Stimulated activated CD4-positive, alpha-beta T cell treated with anti-CD3 and anti-CD28 coated beads, Interleukin-15, amount 100 ng/mL, for 48 hours (primary cell): ENCODE results near the gene WDFY2.

Experiments
- DNase-seq, 2 donors: peaks; one replicate each; pipeline ENCODE4 v3.0.0-alpha.2; 2020; ENCODE audit warnings: low read depth in 2 of 2

The WDFY2 gene

DNA sequence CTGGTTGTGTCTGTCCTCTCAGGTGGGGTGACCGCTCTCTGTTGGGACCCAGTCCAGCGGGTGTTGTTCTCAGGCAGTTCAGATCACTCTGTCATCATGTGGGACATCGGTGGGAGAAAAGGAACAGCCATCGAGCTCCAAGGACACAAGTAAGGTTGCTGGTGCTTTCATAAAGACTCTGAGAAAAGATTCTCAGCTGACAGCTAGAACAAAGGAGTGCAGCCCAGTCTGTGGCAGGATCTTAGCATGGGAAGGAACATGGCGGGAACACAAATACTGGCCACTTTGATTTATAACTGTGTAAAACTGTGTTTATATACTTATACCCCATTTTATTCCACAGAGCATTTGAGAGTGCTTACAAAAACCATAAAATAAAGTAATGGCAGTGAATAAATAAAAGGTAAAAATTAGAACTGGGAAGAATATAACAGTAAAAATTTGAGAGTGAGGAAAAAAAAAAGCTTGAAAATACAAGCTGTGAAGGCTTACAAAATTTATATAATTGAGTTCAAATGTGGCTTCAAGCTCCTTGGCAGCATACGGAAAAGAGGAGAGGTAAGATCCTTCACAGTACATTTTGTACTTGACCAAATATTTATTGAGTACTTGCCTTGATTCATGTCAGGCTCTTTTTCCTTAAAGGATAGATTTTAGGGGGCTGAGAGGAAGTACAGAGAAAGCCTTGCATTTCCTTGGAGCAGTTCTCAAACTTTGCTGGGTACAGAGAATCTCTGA, 154.9 kb downstream of the WDFY2 start:
- DNase-seq, result no peak

DNA sequence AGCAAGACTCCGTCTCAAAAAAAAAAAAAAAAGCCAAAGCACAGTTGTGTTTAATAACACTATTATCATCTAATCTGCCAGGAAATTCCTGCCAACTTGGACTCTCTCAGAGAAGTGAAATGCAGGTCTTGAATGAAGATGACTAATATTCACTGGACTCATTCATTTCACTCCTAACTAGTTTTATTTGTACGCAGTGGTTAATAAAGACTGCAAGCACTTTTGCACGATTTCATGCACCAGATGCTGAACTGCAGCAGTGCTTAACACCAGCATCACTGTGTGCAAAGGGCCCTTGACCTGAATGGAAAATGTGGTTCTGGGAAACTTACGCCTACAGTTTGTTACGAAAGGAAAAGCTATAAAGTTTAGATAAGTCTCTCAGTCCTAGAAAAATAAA, 156.4 kb downstream of the WDFY2 start:
- no peak for DNase-seq

GRCh38 chr13:51742031-51742430, 157.8 kb downstream of the WDFY2 start:
- DNase-seq, result no peak

DNA sequence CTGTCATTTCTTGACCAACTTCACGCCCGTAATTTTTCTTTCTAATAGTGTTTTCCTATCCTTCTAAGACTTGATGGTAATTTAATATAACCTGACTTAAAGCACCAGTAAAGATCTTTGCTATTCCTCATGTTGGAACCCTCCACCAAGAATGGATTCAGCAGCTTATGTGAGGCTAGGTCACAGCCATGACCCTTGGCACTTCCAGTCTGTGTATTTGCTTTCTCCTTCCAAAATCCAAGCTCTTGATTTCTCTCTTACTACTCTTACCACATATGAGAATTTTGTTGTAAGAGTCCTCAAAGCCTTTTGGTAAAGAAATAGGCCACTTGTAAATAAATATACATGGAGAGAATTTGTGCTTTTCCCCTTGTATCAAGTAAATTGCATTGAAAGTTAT, 158.3 kb downstream of the WDFY2 start:
- no peak for DNase-seq

DNA sequence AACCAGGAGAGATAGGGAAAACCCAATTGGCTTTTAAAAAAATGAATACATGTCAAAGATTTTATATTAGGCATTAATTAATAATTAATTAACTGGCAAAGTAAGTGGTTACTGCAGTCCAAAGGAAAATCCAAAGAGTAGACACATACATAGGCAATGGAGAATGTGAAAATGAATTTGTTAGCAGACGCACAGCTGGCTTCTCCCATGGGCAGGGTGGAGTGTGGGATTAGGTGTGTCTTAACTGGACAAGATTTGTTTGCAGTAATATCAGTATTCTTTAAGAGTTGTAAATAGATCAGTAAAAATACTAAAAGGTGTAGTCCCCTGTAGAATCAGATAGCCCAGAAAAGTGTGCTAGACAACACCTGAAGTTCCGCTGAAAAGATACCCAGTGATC, 161.0 kb downstream of the WDFY2 start:
- DNase-seq, result no peak

DNA sequence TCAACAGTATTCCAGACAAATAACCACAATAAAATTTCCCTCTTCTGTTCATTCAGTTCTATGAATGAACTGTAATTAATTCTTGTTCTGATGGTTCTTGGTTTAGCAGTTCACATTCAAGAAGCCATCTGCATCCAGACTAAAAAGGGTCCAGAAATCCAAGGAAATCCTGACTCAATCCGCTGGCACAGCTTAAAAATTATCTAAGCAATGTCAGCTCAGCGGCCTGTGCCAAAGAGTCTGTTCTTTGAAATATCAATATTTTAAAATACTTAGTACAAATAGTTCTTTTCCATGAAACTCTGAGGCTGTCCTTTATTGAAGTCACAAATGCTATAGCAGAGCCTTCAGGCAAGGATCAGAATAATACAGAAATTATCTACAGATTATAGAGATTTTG, 162.5 kb downstream of the WDFY2 start:
- no peak for DNase-seq

- DNase-seq, result no peak
These were observed 163.5 kb downstream of the WDFY2 start for GRCh38 chr13:51747438-51748434.

- DNase-seq, result no peak
These were observed 172.4 kb downstream of the WDFY2 start for GRCh38 chr13:51756651-51757050.

GRCh38 chr13:51758691-51759090, 174.4 kb downstream of the WDFY2 start:
- no peak for DNase-seq

DNA sequence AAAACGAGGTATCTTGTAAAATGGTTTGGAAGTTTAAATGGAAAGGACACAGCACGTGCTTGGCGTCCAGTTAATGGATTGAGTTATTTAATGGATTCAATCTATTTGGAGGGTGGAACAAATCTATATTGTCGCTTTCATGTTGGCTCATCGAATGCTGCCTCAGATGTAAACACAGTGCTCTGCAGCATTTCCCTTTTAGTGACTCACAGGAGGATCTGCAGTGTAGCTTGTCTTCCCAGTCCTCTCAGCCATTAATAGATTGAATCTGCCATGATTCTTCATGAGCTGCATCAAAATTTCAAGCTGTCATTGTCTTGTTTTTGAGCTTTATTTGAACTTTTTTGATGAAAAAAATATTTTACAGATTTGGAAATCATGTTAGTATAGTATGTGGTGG, 175.0 kb downstream of the WDFY2 start:
- DNase-seq, result no peak

- DNase-seq, result no peak
These were observed 176.3 kb downstream of the WDFY2 start for GRCh38 chr13:51760592-51760991.

DNA sequence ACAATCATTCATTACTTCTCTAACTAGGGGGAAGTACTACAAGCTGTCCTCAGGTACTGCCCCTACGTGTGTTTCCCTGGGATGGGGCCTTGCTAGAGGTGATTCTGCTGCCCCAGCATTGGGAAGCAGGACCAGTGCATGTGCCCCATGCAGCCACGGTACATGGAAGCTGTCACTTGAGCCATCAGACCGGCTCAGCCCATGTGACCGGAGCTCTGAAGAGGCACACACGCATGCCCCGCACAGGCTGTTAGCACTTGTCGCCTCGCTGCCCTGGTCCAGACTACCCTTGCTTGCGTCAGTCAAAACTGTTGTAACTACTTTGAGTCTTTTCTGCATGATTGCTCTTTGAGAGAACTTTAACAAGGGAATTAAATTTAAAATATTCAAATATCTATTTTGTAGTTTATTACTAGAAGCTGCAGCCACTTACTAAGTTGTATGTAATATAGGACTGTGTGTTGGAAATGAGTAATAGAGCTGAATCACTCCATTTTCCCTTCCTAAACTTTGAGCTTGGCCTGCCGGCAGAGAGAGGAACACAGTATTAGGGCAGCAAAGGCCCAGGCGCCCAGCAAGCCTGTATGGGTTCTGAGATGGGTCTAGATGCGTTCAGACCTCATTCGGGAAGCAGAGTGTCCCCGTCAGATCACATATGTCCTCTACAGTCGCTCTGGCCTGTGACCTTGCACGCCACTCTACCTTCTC, 177.5 kb downstream of the WDFY2 start:
- no peak for DNase-seq

DNA sequence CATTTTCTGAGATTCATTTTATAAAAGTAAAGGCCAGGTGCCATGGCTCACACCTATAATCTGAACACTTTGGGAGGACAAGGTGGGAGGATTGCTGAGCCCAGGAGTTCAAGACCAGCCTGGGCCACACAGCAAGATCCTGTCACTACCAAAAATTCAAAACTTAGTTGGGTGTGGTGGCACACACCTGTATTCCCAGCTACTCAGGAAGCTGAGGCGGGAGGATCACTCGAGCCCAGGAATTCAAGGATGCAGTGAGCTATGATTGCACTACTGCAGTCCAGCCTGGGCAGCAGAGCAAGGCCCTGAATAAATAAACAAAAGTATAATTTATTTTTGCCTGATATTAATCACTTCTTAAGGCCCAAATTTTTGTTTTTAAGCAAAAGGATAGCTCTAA, 179.2 kb downstream of the WDFY2 start:
- no peak for DNase-seq

DNA sequence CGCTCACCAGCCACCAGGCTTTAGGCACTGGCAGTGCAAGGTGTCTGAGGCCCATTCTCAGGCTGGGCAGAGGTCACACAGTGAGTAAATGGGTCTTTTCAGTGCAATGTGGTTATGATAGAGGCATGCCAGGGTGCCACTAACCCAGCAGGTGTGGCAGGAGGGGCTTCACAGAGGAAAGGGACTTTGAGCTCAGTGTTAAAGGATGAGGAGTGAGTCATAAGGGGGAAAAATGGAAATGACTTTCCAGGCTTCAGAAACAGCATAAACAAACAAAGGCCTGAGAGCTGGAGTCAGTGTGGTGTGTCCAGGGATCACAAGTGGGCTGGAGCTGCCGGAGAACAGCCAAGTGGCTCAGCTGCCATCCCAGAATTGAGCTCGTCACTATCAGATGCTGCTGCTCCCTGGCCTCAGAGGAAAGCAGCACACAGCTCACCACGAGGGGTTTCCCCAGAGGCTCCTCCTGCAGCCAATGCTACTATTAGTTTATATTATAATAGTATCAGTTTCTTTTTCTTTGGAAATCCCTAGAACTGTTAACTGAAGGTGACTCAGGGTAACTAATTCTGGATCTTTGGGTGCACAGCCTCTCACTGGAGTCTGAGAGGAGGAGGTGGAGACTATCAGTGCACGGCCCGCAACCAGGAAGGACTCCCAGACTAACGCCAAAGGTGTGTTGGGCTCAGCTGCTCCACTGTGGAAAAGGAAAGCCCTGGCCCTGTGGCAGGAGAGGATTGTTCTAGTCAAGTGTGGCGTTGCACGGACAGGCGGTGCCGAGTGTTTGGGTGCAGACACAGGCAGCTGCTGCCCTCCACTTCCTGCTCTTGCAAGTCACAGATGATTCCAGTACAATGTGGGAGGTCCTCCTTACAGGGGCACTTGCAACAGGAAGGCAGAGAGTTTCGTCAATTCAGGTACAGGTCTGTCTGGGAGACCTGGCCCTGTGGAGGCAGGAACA, 180.2 kb downstream of the WDFY2 start:
- peak; percentile 53 to 60 for DNase-seq

DNA sequence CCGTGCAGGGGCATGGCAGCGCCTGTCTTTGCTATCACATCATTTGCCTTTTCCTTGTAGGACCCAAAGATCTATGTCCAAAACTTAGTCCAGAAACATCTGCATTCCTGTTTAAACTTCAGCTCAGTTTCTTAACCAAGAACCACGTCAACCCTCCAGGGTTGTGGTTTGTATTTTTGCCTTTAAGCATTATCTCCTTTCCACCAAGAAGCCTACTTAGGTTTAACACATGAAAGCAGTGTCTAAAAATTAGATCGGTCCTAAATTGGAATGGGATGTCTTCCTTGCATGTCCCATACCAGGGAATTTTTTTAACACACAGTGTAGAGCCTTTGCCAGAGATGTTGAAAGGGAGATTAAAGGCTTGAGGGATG, 180.9 kb downstream of the WDFY2 start:
- DNase-seq, result no peak

DNA sequence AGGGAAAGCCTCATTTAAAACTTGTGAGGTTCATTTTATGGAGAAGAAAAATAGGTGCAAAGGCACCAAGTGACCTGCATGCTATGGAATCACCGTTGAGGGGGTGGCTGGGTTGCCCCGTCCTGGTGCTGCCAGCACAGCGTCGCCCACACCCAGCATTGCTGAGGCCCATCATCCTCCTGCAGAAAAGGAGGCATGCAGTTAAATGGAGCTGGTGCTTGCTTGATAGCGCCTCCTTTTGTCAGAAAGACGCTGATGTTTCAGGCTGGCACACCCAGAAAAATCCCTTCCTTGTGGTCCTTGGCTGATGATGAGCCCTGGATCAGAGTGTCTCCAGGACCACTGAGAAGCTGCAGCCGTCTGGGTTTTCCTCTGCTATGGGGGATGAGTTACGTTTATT, 182.8 kb downstream of the WDFY2 start:
- no peak for DNase-seq

DNA sequence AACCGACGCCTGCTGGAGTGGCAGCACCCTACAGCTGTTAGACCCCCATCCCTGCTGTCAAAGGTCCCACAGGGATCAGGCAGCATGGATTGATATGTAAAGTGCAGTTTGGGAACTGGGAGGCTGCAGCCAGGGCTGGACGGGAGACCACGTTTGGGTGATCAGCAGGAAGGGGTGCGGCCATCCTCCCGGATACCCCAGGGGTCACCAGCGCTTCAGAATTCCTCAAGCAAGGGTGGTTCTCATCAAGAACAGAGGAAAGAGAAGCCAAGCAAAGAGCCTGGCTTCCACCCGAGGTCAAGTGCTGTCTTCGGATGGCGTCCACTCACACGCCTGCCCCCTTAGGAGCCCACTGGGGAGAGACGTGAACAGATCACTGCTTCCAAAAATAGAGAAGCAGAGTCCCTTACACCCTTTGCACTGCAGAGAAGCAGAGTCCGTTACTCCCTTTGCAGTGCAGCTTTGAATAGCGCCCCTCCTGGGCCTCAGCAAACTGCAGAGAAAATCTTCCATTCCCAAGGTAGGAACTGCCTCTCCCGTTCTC, 184.2 kb downstream of the WDFY2 start:
- no peak for DNase-seq

GRCh38 chr13:51768976-51769375, 184.7 kb downstream of the WDFY2 start:
- DNase-seq, result no peak

- DNase-seq, result no peak
These were observed 185.3 kb downstream of the WDFY2 start for GRCh38 chr13:51769455-51770127.

DNA sequence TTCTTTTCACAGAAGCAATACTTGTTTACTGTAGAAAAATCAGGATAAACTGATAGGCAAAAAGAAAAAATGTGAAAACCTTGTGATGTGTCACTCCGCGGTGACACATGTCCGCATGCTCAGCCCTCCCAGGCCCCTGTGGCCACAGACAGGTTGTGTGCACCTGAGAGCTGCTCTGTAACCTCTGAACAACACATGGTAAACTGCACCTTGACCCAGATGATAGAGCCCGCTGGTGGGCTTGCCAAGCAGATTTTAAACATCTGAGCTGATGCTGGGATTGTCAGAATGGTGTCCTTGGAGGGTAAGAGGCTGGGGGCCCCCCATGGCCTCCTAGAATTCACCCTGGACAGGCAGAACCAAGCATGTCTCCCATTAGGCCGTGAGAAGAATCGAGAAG, 185.9 kb downstream of the WDFY2 start:
- no peak for DNase-seq
